ENCODE results near the gene DEGS2.
"Not testable (repeated sequence)": the region's sequence is repeated elsewhere in the genome, so short reads cannot be mapped to it uniquely, and the experiment has no call there.

The DEGS2 gene

GRCh38 chr14:100159094-100159864 is at the start of gene DEGS2:
DEGS2 (minus strand) TSS chr14:100159645; CDS start chr14:100159587, 58 bp downstream.
- peak within 1 kb of the TSS; percentile 47 for H3K4me3 ChIP-seq (ENCODE audit: low read depth, low read length)

GRCh38 chr14:100208136-100208535 is 48.7 kb upstream of the DEGS2 start:
- not testable (repeated sequence) for H3K4me3 ChIP-seq (ENCODE audit: low read depth, low read length)

- not testable (repeated sequence) for H3K4me3 ChIP-seq (ENCODE audit: low read depth, low read length)
Observed at GRCh38 chr14:100207588-100207987, 48.1 kb upstream of the DEGS2 start.

GRCh38 chr14:100204835-100205167 is 45.4 kb upstream of the DEGS2 start:
- not testable (repeated sequence) for H3K4me3 ChIP-seq (ENCODE audit: low read depth, low read length)

- H3K4me3 ChIP-seq (ENCODE audit: low read depth, low read length), result no peak overlapping the region
Observed at GRCh38 chr14:100203962-100204834, 44.8 kb upstream of the DEGS2 start.

GRCh38 chr14:100203146-100203545 is 43.7 kb upstream of the DEGS2 start:
- H3K4me3 ChIP-seq (ENCODE audit: low read depth, low read length), result no peak overlapping the region

- no peak overlapping the region for H3K4me3 ChIP-seq (ENCODE audit: low read depth, low read length)
Observed at GRCh38 chr14:100202712-100203111, 43.3 kb upstream of the DEGS2 start.

GRCh38 chr14:100201701-100202100 is 42.3 kb upstream of the DEGS2 start:
- H3K4me3 ChIP-seq (ENCODE audit: low read depth, low read length), result no peak overlapping the region

- H3K4me3 ChIP-seq (ENCODE audit: low read depth, low read length), result no peak overlapping the region
Observed at GRCh38 chr14:100200311-100200710, 40.9 kb upstream of the DEGS2 start.

GRCh38 chr14:100199240-100199860 is 39.9 kb upstream of the DEGS2 start:
- H3K4me3 ChIP-seq (ENCODE audit: low read depth, low read length), result no peak overlapping the region

- no peak overlapping the region for H3K4me3 ChIP-seq (ENCODE audit: low read depth, low read length)
Observed at GRCh38 chr14:100193417-100194357, 34.2 kb upstream of the DEGS2 start.

- H3K4me3 ChIP-seq (ENCODE audit: low read depth, low read length), result no peak overlapping the region
Observed at GRCh38 chr14:100192672-100193416, 33.4 kb upstream of the DEGS2 start.

GRCh38 chr14:100192250-100192671 is 32.8 kb upstream of the DEGS2 start:
- no peak overlapping the region for H3K4me3 ChIP-seq (ENCODE audit: low read depth, low read length)

- no peak overlapping the region for H3K4me3 ChIP-seq (ENCODE audit: low read depth, low read length)
Observed at GRCh38 chr14:100191584-100192249, 32.3 kb upstream of the DEGS2 start.

GRCh38 chr14:100190126-100190525 is 30.7 kb upstream of the DEGS2 start:
- no peak overlapping the region for H3K4me3 ChIP-seq (ENCODE audit: low read depth, low read length)

- H3K4me3 ChIP-seq (ENCODE audit: low read depth, low read length), result no peak overlapping the region
Observed at GRCh38 chr14:100188392-100189030, 29.1 kb upstream of the DEGS2 start.

GRCh38 chr14:100187247-100187833 is 27.9 kb upstream of the DEGS2 start:
- H3K4me3 ChIP-seq (ENCODE audit: low read depth, low read length), result no peak overlapping the region

- H3K4me3 ChIP-seq (ENCODE audit: low read depth, low read length), result not testable (repeated sequence)
Observed at GRCh38 chr14:100181876-100182551, 22.6 kb upstream of the DEGS2 start.
